HG03520 (cell line): Measurements from ENCODE around the gene TFIP11.

Experiments used
- ATAC-seq: cut with Tn5 transposase; IDR thresholded peaks from one replicate; pipeline ENCODE4 v1.9.1; 2021; ENCODE audit warnings: mild to moderate bottlenecking, moderate library complexity; ENCODE audit not compliant: unreplicated experiment

The TFIP11 gene

GRCh38 chr22:26450453-26451185 lies 61.7 kb downstream of the TFIP11 start:
- ATAC-seq, result no peak

- ATAC-seq, result no peak
Measured at GRCh38 chr22:26448941-26449340, 63.3 kb downstream of the TFIP11 start.

- ATAC-seq, result no peak
Measured at GRCh38 chr22:26448334-26448733, 63.9 kb downstream of the TFIP11 start.

- no peak for ATAC-seq
Measured at GRCh38 chr22:26447584-26448329, 64.5 kb downstream of the TFIP11 start.

- no peak for ATAC-seq
Measured at GRCh38 chr22:26446808-26447515, 65.3 kb downstream of the TFIP11 start.

- no peak for ATAC-seq
Measured at GRCh38 chr22:26445577-26446275, 66.5 kb downstream of the TFIP11 start.

- ATAC-seq, result no peak
Measured at GRCh38 chr22:26444777-26445176, 67.5 kb downstream of the TFIP11 start.

- no peak for ATAC-seq
Measured at GRCh38 chr22:26443901-26444690, 68.2 kb downstream of the TFIP11 start.

- no peak for ATAC-seq
Measured at GRCh38 chr22:26442086-26442756, 70.1 kb downstream of the TFIP11 start.
